NOMO-1 treated with dmso at 0.1 percent for 144 hours (cell line): ENCODE data around the gene C2orf92.
"Not testable (repeated sequence)": the region's sequence is repeated elsewhere in the genome, so short reads cannot be mapped to it uniquely, and the experiment has no call there.

Experiments used
- DNase-seq: peaks from one replicate; lab custom pipeline; 2025; ENCODE audit not compliant: unreplicated experiment; lab: John Stamatoyannopoulos, UW

Gene C2orf92

DNA sequence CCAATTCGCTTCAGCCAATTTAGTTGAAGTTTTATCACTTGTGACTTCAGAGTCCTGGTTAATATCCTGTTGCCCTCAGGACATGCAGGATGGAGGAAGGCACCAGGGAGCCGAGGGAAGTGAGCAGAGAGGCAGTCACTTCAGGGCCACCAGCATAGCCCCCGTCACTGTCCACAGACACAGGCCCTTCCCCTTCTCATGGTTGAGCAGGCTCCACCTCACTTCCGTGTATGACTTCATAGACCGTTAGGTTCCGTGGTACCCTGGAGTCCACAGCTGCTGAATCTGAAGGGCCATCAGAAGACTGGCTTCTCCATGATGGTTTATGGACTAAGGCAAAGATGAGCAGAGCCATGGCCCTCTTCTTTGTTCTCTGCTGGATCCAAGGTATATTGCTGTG is at the start of gene C2orf92:
TSS of gene C2orf92 (plus strand) at position 266 of the 400 bp plus-strand sequence. CDS start at position 342, 76 bp downstream.
- no peak for DNase-seq

DNA sequence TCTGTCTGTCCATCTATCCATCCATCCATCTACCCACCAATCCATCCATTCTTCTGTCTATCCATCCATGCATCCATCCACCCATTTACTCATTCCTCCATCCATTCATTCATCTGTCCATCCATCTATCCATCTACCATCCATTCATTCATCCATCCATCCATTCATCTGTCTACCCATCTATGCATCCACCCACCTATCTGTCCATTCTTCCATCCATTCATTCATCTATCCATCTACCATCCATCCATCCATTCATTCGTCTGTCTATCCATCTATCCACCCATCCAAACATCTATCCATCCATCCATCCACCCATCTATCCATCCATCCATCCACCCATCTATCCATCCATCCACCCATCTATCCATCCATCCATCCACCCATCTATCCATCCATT is 49.0 kb upstream of the C2orf92 start:
- not testable (repeated sequence) for DNase-seq

DNA sequence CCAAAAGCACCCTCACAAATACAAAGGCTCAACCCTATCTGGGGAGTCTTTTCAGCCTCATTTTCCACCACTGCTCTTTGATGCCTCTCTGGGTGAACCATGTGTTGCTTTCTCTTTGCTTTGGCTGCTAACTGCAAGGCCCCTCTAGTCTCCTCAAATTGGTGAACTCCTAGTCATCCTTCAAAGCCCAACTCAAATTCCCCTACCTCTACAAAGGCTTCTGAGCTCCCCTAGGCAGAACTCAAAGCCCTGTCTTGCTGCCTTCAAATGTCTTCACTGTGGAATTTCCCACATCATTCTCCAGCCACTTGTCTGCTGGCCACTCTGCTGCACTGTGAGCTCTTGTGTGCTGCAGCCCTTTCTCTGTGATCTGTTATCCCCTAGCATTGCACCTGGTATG is 46.5 kb upstream of the C2orf92 start:
- not testable (repeated sequence) for DNase-seq

DNA sequence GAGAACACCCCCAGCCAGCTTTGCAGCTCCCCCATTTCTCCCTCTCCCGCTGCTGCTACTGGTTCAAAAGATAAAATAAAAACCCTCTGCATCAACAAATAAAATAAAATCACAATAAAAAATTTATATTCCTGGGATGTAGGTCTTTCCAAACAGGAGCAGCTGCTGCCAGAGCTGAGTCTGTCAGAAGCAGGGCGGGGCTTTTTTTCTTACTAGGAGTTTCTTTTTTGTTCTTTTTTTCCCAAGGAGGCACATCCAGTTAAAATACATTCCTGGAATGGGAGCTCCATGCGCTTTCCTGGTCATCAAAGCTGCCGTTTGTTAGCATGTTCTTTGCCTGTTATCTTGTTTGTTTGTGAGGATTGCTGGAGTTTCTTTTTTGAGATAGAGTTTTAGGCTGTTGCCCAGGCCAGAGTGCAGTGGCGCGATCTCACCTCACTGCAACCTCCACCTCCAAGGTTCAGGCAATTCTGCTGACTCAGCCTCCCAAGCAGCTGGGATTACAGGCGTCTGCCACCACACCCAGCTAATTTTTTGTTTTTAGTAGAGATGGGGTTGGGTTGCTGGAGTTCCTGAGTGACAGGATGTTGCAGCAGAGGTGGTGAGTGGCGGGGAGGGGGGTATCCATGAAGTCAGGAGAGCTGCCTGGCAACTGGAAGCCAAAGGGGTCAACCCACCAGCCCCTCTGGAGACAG is 44.0 kb upstream of the C2orf92 start:
- not testable (repeated sequence) for DNase-seq

DNA sequence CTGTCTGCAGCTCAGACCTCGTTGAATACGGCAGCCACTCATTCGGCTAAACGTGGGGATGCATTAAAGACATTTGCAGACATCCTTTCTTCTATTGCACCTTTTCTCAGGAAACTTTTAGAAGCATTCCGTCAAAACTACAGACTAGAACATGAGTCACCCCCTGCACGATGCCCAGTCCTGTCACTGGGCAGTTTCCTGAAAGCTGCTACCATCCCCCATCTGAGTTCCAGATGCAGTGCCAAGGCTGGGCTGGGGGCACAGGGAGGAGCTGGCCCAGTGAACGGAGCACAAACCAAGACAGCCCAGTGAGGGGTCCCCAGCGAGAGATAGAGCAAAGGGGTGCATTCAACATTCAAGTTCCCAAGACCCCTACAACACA is 43.5 kb upstream of the C2orf92 start:
- not testable (repeated sequence) for DNase-seq

DNA sequence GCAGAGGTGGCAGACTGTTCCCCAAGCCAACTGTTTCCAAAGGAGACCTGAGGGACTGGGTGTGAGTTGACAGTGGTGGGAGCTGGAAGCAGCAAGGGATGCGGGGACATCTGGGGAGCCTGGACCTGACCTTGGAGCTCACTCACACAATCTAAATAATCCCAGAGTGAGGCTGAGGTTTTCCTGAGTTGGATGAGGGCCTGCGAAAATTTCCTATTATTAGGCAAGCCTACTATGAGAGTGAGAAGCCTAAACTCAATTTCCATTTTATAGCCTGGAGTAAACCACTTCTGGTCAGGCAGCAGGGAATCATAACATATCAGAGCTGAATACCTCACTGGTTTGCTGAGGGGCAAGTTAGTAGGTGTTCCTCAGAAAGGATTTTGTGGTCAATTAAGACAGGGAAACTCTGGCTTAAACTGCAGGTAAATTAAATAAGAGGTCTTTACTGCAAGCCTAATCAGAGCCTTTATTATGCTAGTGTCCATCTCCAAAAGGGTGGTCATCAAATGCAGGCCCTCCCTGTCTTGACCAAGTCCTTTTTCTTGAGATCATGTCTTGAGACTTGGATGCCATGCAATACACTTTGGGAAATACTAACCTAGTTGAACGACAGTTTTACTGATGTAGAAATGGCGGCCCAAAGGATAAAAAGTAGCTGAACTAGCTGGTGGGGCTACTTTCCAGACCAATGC is 25.3 kb upstream of the C2orf92 start:
- DNase-seq: no peak

DNA sequence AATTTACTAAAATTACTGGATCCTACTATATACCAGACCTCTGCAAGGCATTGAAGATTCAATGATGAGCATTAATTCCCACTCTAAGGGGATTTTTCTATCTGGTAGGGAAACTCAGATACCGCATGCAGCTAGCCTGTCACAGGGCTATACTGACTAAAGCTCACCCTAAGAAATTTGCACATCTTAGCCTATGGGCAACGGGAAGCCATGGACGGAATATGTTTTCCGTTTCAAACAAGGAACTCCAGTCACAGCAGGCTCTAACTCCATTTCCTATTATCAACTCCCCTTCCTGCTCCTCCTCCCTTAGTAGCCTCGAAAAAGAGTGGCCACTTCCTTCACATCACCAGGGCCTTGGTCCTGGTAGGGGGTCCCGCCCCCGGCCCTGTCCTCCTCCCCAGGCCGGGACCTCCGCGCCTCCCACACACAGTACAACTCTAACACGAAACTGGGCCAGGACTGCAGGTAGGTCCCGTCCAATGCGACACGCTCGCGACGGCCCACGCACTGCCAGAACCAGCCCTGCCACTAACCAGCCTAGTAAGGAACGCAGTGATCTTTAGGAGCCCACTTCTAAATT is 24.3 kb upstream of the C2orf92 start:
- peak; percentile 38 for DNase-seq

DNA sequence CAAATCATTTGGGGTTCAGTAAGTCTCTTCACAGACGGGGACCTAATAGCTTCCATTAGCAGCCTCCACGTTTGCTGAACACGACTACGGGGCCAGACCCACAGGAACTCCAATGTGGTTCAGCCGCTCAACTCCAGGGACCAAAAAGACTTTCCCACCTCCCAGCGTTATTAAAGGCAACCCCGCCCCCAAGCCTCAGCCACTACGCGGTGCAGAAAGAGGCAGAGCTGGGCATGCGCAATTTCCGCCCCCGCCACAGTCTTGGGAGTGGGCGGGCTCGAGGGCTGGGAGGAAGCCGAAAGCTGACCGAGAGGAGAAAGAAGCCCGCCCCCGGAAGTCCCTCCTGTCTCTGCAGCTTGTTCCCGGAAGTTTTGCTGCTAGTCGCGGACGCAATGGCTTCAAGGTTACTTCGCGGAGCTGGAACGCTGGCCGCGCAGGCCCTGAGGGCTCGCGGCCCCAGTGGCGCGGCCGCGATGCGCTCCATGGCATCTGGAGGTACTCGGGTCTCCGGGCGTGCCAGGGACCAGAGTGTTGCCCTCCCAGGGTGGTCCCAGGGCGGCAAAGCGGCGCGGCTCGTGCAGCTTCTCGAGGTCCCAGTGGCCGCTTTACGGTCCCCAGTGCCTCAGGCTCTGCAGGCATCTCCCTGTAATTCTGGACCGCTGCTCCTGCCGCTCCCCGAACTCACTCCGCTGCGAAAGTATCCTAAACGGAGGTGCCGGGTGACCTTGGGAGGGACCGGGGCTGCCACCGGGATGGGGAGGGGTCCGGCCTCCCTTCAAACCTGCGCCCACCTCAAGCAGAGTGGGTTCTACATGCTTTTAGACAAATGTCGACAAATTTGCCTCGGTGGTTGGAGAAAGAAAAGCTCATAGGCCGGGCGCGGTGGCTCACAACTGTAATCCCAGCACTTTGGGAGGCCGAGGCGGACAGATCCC is 23.6 kb upstream of the C2orf92 start, which contains the start of gene COX5B:
TSS of gene COX5B (plus strand) at position 368 of the 935 bp plus-strand sequence. CDS start at position 393, 25 bp downstream.
- peak; percentile 98 for DNase-seq

DNA sequence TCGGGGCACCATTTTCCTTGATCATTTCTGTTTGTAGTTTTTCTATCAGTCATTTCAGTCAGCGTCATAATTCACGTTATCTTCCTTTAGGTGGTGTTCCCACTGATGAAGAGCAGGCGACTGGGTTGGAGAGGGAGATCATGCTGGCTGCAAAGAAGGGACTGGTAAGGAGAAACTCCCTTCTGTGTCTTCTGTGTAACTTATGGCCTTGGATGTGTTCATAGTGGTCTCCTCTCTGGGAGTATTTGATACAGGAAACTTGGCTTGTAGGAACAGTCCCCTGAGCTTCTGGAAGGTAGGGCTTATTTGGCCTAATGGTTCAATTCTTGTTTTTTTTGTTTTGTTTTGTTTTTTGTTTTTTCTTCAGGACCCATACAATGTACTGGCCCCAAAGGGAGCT is 22.5 kb upstream of the C2orf92 start:
- no peak for DNase-seq

DNA sequence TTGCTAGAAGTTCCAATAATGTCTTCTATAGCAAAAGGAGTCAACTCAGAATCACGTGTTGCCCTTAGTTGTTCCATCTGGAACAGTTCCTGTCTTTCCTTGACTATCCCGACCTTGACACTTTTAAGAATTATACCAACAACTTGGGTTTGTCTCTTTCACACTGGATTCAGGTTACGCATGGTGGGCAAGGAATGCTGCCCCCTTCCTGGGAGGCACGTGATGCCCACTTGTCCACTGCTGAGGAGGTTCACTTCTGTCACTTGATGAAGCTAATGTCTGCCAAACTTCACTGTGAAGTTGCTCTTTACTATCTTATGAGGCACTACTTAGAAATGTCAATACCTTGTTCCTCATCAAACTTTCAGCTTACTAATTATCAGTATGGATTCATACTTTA is 18.4 kb upstream of the C2orf92 start:
- no peak for DNase-seq

DNA sequence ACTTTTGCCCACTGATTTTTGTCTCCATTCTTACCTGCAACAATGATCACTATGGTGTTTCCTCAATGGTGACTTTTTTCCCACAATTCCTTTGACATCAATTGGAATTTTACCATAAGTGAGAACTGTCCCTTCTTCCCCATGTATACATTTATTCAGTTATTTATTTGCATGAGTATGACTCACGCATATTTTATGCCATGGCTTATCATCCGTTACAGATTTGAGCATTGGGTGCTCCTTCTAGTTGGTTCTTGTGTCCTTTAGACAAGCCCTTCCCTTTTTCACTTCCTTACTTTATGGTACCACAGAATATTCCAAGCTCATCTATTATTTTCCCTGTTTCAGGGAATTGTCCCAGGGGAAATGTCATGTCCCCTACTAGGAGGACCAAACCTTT is 16.0 kb upstream of the C2orf92 start:
- DNase-seq: no peak

DNA sequence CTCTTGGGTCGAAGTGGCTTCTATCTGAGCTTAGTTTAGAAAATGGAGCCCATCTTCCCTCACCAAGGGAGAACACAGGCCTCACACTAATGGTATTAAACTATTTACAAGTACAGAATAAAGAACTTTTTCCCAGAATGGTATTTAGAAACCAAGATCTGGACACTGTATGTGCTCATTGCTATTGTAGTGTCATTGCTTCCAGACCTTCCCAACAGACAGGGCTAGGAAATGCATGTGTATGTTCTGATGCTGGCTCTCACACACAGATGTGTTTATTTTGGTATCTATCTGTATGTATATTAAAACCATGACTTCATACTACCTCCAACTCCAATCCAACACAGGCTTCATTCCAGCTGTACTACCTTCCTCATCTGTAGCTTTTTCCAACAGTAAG is 15.6 kb upstream of the C2orf92 start:
- no peak for DNase-seq

DNA sequence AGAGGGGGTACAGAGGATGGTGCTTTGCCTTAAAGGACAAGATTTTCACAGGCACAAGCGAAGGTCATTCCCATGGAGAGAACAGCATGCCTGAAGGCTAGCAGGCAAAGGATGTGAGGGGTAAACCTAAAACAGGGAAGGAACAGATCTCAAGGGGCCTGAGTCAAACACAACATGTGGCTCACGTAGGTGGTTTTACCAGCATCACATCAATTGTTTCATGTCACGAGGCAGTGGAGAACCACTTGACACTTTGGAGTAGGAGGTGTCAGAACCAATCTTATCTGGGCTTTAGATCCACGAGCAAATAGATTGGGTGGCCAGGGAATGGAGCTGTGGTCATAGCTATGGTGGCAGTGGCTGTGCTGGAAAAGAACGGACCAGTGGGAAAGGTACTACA is 15.2 kb upstream of the C2orf92 start:
- DNase-seq: no peak

DNA sequence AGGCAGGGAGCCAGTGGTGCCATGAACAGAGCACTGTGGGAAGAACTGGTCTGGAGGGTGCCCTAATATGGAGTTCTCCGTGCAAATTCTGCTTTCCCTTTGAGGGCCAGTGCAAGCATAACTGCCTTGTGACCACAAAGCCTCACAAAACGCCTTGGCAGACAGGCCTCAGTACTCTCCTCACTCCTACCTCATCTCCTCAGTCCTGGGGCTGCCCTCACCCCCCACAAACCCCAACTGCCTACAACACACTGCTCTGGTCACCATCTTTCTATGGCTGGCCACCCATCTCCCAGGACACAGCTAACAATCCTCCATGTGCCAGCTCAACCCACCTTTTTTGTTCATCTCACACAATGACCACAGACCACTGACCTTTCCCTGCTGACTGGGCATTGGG is 14.7 kb upstream of the C2orf92 start:
- no peak for DNase-seq

DNA sequence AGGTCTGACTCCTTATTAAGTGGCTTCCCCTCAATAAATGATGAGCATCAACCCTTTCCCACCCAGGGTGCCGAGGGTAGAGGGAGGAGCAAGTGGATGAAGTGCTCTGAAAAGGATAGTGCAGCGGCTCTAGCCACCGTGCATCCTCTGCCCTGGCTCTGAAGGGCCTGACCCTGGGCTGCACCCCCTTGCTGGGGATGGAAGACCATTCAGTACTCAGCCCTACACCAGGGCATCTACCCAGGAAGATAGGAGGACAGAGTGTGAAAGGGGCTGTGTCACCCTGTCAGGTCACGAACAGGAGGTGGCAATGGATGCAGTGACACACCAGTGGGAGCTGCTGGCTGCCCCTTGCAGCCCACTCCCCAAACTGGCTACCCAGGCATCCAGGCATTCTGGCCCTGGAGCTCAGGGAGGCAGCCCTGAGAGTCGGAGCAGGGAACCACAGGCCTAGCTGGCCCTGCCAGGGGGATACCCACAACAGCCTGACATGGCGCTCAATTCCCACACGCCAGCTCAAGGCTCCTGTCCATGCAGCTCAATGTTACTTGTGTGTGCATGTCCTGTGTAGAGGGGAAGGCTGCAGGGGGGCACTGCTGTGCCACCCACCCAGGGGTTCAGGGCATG is 13.3 kb upstream of the C2orf92 start:
- no peak for DNase-seq

DNA sequence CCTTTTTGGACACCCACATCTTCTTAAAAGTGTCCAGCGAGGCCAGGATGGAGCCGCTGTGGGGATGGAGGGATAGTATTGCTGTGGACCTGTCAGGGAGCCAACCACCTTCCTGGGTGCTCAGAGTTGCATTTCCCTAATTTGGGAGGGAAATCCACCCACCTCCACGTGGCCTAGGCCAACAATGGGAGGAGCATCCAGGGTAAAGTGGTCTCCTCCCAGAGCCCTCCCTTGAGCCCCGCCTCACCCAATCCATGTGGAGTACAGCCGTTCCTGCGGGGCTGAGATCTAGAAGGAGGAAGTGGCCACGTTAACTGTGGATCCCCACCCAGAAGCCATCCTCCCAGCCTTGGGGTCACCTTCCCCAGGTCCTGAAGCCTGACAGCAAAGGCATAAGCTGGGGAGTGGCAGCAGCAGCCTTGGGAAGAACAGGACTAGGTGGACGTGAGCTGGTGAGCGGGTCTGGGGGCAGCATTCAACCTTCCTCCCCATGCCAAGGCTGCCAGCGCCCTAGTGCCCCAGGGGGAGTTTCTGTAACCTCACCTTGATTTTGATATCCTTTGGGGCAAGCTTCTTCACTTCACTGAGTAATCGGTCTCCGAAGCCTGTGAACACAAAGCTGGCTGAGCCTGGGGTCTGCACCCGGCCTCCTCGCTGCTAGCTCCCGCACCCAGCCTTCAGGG is 12.5 kb upstream of the C2orf92 start:
- DNase-seq: no peak

DNA sequence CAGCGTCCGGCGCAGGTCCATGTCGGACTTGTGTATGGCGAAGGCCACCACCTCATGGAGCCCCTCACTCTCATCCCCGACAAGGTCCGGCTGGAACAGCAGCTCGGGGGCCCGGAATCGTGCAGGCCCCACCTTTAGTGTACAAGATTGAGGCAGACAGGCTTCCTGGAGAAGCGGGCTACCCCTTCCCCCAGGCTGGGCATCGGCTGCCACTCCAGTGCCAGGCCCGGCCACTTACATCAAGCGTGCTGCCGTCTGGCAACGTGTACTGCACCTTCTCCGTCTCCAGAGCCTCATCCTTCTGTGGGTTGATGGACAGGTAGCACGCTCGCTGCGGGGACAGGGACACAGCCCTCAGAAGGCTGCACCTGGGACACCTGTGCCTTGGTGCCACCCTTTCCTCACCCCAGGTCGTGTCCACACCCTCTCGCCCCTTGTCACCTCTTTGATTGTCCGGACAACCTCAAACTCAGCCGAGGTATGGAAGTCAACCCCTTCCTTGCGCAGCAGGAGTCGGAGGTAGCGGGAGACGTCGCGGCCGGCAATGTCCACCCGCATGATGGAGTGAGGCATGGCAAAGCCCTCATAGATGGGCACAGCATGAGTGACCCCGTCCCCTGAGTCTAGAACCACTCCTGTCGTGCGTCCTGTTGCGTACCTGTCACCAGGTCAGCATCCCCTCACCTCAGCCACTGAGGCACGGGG is 11.4 kb upstream of the C2orf92 start:
- DNase-seq: no peak

DNA sequence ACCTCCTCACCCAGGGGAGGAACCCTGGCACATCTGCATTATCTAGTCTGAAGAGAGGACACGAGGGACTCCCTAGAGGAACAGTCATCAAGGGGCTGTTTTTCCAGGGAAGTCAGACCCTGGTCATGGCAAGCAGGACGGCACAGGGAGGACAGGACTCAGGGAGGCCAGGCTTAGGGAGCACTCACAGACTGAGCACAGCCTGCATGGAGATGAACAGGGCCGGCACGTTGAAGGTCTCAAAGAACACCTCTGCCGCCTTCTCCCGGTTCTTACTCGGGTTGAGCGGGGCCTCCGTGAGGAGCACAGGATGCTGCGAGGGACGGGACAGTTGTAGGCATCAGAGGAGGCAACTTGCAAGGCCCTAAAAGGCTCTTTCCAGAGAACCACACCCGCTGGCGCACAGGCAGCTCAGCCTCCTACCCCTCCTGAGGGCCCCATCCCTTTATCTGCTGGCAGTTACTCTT is 10.8 kb upstream of the C2orf92 start:
- no peak for DNase-seq

DNA sequence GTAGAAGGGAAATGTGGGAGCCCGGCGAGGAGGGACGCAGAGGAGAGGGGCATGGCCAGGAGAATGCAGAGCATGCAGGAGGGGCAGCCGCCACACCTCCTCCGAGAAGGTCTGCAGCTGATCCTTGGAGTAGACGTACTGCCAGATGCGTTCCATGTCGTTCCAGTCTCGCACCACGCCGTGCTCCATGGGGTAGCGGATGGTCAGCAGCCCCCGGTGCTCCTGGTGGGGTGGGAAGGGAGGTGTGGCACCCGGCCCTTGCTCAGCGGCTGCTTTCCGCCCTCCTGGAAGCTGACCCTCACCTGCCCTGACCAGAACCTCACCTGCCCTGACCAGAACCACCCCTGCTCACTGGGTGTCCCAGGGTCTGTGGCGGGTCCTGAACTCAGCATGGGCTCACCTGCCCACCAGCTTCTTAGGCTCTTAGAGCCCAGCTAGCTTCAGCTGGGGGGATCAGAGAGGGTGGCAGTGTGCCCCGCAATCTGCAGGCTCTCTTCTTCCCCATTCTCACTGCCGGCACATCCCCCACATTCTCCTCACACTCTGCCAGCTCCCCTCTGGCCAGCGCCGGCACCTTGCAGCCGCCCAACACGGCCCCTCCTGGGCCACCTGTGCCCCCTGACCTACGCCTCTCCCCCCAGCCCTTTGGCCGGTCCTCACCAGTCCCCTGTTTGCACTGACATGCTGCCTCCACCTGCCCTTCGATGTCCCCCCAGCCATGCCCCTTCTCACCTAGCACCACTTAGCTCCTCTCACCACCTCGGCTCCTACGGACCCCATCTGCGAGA is 10.1 kb upstream of the C2orf92 start:
- no peak for DNase-seq
